Smooth muscle cell (in vitro differentiated cells): Measurements from ENCODE around the gene TAS2R31. TPM values are rescaled to one million over a fixed set of nuclear protein-coding genes. Genes with fewer than 3 reads are reported as not detected.
"Not testable (repeated sequence)": the region's sequence is repeated elsewhere in the genome, so short reads cannot be mapped to it uniquely, and the experiment has no call there.

ENCODE experiments used
- DNase-seq: peaks from one replicate; lab custom pipeline; 2025; ENCODE audit not compliant: unreplicated experiment; lab: John Stamatoyannopoulos, UW
- H2AFZ ChIP-seq: fragments of 200-600 bp; sonication (generic); 2 replicates; pipeline ENCODE4 v1.6.0; 2016; ENCODE audit warnings: antibody characterized with exemption, low read depth, mild to moderate bottlenecking
- H3F3A ChIP-seq: fragments of 200-600 bp; sonication (generic); 2 replicates; pipeline ENCODE4 v1.6.0; 2017; ENCODE audit warnings: antibody characterized with exemption, low read depth
- H3K27ac ChIP-seq: fragments of 200-600 bp; sonication (generic); 2 replicates; pipeline ENCODE4 v1.5.1; 2016; ENCODE audit warnings: low read depth, mild to moderate bottlenecking
- H3K27me3 ChIP-seq: fragments of 200-600 bp; sonication (generic); 2 replicates; pipeline ENCODE4 v1.6.1; 2016; ENCODE audit warnings: low read depth, mild to moderate bottlenecking
- H3K36me3 ChIP-seq: fragments of 200-600 bp; sonication (generic); 2 replicates; pipeline ENCODE4 v1.5.1; 2016; ENCODE audit warnings: low read depth
- H3K4me1 ChIP-seq: fragments of 200-600 bp; sonication (generic); 2 replicates; pipeline ENCODE4 v1.5.1; 2016; ENCODE audit warnings: low read depth
- H3K4me2 ChIP-seq: fragments of 200-600 bp; sonication (generic); 2 replicates; pipeline ENCODE4 v1.6.0; 2016; ENCODE audit warnings: mild to moderate bottlenecking
- H3K4me3 ChIP-seq: fragments of 200-600 bp; sonication (generic); 2 replicates; pipeline ENCODE4 v1.5.1; 2016; ENCODE audit warnings: mild to moderate bottlenecking
- H3K79me2 ChIP-seq: fragments of 200-600 bp; sonication (generic); 2 replicates; pipeline ENCODE4 v1.6.0; 2016; ENCODE audit warnings: low read depth, mild to moderate bottlenecking
- H3K9ac ChIP-seq: fragments of 200-600 bp; sonication (generic); 2 replicates; pipeline ENCODE4 v1.6.0; 2016; ENCODE audit warnings: low read depth
- H3K9me3 ChIP-seq: fragments of 200-600 bp; sonication (generic); replicated peaks from 2 replicates; pipeline ENCODE4 v1.5.1; 2016; ENCODE audit warnings: low read depth
- H4K20me1 ChIP-seq: fragments of 200-600 bp; sonication (generic); 2 replicates; pipeline ENCODE4 v1.6.0; 2016; ENCODE audit warnings: low read depth
- CTCF ChIP-seq: fragments of 200-600 bp; sonication (generic); IDR thresholded peaks from 2 replicates; pipeline ENCODE4 v1.5.1; 2017; ENCODE audit warnings: borderline replicate concordance, mild to moderate bottlenecking, antibody characterized with exemption; ENCODE audit not compliant: insufficient read depth, poor library complexity, severe bottlenecking
- WGBS: methylation state at CpG from one replicate; pipeline ENCODE4 v1.1.7; 2016; ENCODE audit warnings: low lambda C conversion rate; 5-methylcytosine and 5-hydroxymethylcytosine counted together
- polyA plus RNA-seq: library from polyadenylated mRNA; unstranded; fragments of >200 nt; fragmentation: Nextera tagmentation; extraction: Ambion mirVana; gene quantifications from 2 replicates; pipeline ENCODE4 v1.2.1, GENCODE V29; 2016
- total RNA-seq: library from RNA; depleted of rRNA; stranded (reverse); fragments of >200 nt; gene quantifications from 2 replicates; pipeline ENCODE4 v1.2.3, GENCODE V29; 2014

The TAS2R31 gene
- total and polyA plus RNA-seq, 2 experiments from 2014 or later: 4.1 TPM; not detected in 1

GRCh38 chr12:11040162-11040561 is 9.0 kb upstream of the TAS2R31 start:
- no peak for TF ChIP-seq CTCF
- H3K27ac ChIP-seq: no peak overlapping the region
- H3K79me2 ChIP-seq: peaks cover 42% of the 10 kb centered on the region
- no peak overlapping the region for H3K4me3 ChIP-seq
- H4K20me1 ChIP-seq: peaks cover 40% of the 10 kb centered on the region
- no peak overlapping the region for H3K4me2 ChIP-seq
- no peaks in the 10 kb centered on the region for H3K4me1 ChIP-seq
- H3F3A ChIP-seq: no peaks in the 10 kb centered on the region
- H3K9ac ChIP-seq: no peak overlapping the region
- no peaks in the 10 kb centered on the region for H3K9me3 ChIP-seq
- H3K27me3 ChIP-seq: no peaks in the 10 kb centered on the region
- no peak for DNase-seq
- H3K36me3 ChIP-seq: peaks cover 3% of the 10 kb centered on the region
- WGBS: 94% methylated on average over 1 of the region's 1 CpG
- no peak overlapping the region for H2AFZ ChIP-seq

- Histone ChIP-seq H3F3A (no peaks in the 10 kb centered on the region), H3K36me3 (peaks cover 3% of the 10 kb centered on the region), H3K79me2 (peaks cover 37% of the 10 kb centered on the region), H3K4me1 (no peaks in the 10 kb centered on the region), H3K27me3 (no peaks in the 10 kb centered on the region), H3K4me3 (no peak overlapping the region), H3K9ac (no peak overlapping the region), H3K27ac (no peak overlapping the region), H4K20me1 (peaks cover 40% of the 10 kb centered on the region), H3K4me2 (no peak overlapping the region), H2AFZ (no peak overlapping the region), H3K9me3 (no peaks in the 10 kb centered on the region)
- no peak for TF ChIP-seq CTCF
- WGBS: 94% methylated on average over 3 of the region's 3 CpGs
- DNase-seq: no peak
These were observed 8.0 kb upstream of the TAS2R31 start for GRCh38 chr12:11039171-11039570.

- not testable (repeated sequence) for H3K9ac ChIP-seq, H3F3A ChIP-seq, H3K9me3 ChIP-seq, H3K4me2 ChIP-seq, H3K4me3 ChIP-seq, H3K4me1 ChIP-seq, H3K36me3 ChIP-seq, H3K27me3 ChIP-seq, H2AFZ ChIP-seq, H3K79me2 ChIP-seq, DNase-seq, H4K20me1 ChIP-seq, H3K27ac ChIP-seq
- WGBS: 100% methylated on average over 1 of the region's 3 CpGs
These were observed 2.8 kb upstream of the TAS2R31 start for GRCh38 chr12:11033959-11034358.

GRCh38 chr12:11026118-11026517 is 5.1 kb downstream of the TAS2R31 start:
- no peak for TF ChIP-seq CTCF
- 92% methylated on average over 6 of the region's 6 CpGs for WGBS
- H2AFZ ChIP-seq: no peak overlapping the region
- DNase-seq: no peak
- H3K4me3 ChIP-seq: no peak overlapping the region
- no peak overlapping the region for H3K27ac ChIP-seq
- H3K4me1 ChIP-seq: no peaks in the 10 kb centered on the region
- no peak overlapping the region for H3K9ac ChIP-seq
- peaks cover 6% of the 10 kb centered on the region for H4K20me1 ChIP-seq
- H3K36me3 ChIP-seq: no peaks in the 10 kb centered on the region
- no peaks in the 10 kb centered on the region for H3K27me3 ChIP-seq
- no peak overlapping the region for H3K4me2 ChIP-seq
- peaks cover 4% of the 10 kb centered on the region for H3K79me2 ChIP-seq
- no peaks in the 10 kb centered on the region for H3K9me3 ChIP-seq
- H3F3A ChIP-seq: no peaks in the 10 kb centered on the region
